ENCODE data around the gene CES3.
"Not testable (repeated sequence)": the region's sequence is repeated elsewhere in the genome, so short reads cannot be mapped to it uniquely, and the experiment has no call there.

Gene CES3

DNA sequence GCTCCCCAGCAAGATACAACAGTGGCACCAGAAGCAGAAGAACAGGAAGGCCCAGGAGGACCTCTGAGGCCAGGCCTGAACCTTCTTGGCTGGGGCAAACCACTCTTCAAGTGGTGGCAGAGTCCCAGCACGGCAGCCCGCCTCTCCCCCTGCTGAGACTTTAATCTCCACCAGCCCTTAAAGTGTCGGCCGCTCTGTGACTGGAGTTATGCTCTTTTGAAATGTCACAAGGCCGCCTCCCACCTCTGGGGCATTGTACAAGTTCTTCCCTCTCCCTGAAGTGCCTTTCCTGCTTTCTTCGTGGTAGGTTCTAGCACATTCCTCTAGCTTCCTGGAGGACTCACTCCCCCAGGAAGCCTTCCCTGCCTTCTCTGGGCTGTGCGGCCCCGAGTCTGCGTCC is 11.9 kb downstream of the CES3 start:
- no peak for DNase-seq

GRCh38 chr16:66973716-66974115 is 12.7 kb downstream of the CES3 start:
- no peak for DNase-seq

GRCh38 chr16:66974156-66974931 is 13.3 kb downstream of the CES3 start:
- DNase-seq = not testable (repeated sequence)

- not testable (repeated sequence) for DNase-seq
These were observed 13.8 kb downstream of the CES3 start for GRCh38 chr16:66974932-66975246.

DNA sequence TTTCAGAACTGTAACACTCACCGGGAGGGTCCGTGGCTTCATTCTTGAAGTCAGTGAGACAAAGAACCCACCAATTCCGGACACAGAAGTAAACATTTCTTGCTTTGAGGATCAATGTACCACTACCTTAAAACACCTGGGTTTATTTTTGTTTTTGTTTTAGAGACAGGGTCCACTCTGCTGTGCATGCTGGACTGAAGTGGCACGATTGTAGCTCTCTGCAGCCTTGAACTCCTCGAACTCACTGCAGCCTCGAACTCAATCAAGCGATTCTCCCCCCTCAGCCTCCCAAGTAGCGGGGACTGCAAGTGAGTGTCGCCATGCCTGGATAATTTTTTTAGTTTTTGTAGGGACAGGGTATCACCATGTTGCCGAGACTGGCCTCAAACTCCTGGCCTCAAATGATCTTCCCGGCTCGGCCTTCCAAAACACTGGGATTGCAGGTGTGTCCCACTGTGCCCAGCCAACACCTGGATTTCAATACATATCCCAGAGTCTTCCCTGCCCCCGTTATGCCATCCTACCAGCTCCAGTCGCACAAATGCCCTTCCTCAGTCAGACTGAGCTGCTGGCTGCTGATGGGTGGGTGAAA is 14.3 kb downstream of the CES3 start:
- DNase-seq = no peak

GRCh38 chr16:66976746-66977145 is 15.7 kb downstream of the CES3 start:
- no peak for DNase-seq

DNA sequence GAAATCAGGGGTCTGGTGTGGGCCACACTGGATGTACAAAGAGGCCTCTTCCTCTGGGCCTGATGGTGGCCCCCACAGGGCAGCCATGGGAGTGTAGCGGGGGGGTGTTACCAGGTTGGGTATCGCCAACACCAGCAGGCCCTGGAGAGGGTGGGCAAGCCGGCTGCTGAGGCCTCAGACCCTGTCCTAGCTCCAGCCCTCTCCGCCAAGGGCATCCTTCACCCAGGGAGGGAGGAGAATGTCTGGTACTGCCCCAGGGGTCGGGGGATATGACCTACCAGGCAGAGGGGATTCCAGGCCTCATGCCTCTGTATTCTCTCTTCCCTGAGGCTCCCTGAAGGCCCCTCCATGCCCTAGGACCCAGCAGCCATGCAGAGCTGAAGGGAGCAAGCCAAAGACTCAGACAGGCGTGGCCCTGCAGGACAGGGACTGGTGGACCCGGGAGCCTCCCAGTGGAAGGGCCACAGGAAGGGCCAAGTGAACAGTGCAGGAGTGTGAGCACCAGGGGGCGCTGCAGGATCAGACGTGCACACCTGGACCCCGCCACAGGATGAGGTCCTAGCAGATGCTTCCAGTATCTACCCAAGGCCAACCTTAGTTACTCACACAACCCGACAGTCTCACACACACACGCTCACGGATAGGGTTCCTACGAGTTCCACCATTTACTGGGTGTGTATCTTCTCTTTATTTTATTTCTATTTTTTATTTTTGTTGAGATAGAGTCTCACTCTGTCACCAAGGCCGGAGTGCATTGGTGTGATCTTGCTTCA is 16.5 kb downstream of the CES3 start:
- peak; percentile 65 for DNase-seq

DNA sequence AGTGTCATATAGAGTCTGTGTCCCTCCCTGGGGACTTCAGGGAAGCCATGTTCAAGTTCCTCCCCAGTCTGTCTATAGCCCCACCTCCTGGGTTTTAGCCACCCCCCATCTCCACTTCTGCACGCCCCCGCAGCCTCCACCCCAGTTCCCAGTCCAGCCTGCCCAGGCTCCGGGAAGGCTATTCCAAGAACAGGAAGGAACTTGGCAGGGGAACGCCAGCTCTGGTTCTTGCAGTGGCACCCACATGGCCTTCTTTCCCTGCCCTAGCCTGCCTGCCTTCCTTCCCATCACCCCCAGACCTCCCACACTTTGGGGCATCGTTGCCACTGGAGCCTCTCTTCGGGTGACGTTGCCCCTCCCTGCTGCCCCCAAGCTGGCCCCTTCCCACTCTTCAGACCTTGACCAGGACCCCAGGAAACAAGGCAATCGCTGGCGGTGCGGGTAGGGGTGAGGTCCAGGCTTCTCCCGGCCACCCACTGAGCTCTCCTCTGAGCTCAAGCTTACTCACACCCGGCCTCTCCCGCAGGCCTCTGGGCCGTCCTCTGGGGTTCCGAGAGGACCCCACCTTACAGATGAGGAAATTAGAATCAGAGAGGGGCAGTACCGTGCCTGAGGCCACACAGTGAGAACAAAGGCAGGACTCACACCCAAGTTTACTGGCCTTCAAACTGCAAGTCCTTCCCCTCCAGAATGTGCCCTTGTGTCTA is 18.1 kb downstream of the CES3 start:
- DNase-seq = no peak

GRCh38 chr16:66983033-66983432 is 22.0 kb downstream of the CES3 start:
- no peak for DNase-seq

DNA sequence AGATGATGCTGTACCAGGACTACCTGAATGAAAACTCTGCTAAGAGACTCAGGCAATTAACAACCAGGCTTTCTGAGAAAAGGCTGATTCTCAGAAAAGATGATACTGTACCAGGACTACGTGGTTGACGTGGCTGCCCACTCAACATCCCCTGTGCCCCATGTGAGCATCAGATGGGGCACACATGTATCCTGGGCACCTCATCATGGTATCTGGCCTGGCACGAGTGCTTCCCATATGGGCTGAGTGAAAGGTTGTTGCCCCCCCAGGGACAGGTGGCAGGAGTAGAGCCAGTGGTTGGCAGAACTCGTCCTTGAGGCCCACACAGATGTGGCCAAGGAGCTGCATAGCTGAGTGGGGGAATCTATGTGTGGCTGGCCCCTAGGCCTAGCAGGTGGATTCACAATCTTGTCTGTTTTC is 23.8 kb downstream of the CES3 start:
- DNase-seq = no peak

DNA sequence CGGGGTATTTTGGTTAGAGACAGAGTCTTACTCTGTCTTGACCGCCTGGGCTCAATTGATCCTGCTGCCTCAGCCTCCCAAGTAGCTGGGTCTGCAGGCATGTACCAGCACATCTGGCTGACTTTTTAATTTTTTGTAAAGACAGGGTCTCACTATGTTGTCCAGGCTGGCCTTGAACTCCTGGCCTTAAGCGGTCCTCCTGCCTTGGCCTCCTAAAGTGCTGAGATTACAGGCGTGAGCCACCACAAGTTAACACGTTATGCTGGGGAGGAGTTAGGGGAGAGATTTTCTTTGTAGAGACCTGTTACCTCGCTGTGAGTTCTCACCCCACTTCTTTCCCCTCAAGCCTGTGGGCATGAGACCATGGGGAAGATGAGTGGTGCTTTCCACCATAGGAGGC is 25.5 kb downstream of the CES3 start:
- no peak for DNase-seq

DNA sequence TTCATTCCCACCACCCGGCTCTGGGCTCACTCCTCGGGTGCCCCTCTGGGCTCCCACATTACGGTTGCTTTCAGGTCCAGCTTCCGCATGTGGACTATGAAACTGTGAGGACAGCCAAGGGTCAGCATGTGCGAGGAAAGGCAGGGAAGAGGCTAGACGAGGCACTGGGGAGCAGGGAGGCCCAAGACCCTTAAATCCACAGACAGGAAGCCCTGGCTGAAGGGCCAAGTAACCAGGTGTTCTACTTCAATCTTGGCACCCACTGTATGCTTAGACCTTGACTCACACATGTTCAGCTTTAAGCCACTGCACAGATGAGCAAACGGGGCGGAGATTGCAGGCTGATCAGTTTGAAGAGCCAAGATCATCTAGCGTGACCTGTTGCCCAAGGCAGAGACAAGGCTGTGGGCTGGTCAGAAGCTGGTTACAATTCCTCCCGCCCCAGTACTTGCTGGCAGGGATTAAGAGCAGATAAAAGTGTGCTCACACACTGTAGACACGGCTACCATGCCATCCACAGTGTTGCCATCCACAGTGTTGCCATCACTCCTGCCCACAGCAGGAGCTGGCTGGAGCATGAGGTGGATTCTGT is 27.2 kb downstream of the CES3 start, which contains the start of gene CES4A:
Gene CES4A (plus strand): TSS at position 393 of the 592 bp plus-strand sequence. CDS start 184 bp downstream, at position 577.
- DNase-seq = no peak

GRCh38 chr16:66991545-66992077 is 30.5 kb downstream of the CES3 start:
- no peak for DNase-seq

- DNase-seq = not testable (repeated sequence)
These were observed 32.5 kb downstream of the CES3 start for GRCh38 chr16:66993558-66993957.

DNA sequence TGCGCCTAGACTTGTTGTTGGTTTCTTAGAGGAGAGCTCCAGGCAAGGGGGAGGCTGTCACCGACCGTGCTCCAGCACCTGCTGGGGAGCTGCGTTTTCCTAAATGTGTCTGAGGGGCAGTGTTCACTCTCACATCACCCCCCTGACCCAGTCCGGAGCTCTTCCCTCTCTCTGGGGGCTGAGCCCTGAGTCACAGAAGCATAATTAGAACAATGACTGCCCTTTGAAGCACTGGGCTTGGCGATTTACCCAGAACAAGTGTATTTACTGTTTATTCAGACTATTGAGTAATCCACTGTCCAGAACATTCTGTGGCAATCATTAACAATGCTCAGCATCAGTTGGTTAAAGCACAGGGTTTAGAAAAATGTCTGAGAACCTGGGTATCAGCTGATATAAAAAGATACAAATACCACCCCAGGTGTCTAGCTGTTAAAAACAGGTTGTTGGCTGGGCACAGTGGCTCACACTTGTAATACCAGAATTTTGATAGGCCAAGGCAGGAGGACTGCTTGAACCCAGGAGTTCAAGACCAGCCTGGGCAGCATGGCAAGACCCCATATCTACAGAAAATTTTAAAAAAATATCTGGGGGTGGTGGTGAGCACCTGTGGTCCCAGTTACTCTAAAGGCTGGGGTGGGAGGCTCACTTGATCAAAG is 35.4 kb downstream of the CES3 start:
- DNase-seq = no peak

GRCh38 chr16:66996983-66997358 is 35.9 kb downstream of the CES3 start:
- DNase-seq = no peak

- DNase-seq = peak; percentile 75
These were observed 39.6 kb downstream of the CES3 start for GRCh38 chr16:67000384-67001351.

DNA sequence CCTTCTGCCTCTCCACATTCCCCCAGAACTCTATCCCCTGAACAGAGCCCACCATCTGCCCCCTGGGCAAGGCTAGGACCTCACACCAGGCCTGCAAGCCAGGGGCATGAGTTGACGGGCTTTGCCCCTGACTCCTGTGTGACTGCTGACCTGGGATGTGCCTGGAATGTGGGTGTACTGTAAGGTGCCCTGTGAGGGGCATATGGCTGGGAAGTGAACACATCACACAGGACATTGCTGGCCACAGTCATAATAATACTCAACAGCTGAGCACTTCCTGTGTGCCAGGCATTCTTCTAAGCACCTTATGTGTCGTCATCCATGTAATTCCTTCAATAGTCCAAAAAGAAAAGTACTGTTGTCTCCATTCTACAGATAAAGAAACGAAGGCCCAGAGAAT is 40.7 kb downstream of the CES3 start:
- DNase-seq = no peak

DNA sequence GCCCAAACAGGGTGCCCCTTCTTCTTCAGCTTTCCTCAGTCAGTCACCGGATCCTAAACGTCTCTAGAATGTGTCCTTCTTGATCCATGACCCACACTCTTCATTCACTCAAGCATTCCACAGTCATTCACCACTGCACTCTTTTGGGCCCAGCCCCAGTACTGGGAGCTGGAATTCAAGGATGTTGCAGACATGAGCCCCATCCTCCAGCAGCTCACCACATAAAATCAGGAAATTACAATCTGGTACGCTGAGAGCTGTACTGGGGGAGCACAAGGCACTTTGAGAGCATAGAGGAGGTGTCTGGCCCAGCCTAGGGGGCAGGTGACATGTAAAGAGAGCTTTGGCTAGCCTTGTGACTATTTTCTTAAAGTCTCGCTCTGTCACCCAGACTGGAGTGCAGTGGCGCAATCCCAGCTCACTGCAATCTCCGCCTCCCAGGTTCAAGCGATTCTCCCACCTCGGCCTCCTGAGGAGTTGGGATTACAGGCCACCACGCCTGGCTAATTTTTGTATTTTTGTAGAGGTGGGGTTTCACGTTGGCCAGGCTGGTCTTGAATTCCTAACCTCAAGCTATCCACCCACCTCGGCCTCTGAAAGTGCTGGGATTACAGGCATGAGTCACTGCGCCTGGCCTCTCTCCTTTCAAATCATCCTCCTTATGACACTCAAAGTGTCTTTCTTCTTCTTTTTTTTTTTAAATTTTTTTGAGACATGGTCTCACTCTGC is 46.0 kb downstream of the CES3 start:
- peak; percentile 18 for DNase-seq

DNA sequence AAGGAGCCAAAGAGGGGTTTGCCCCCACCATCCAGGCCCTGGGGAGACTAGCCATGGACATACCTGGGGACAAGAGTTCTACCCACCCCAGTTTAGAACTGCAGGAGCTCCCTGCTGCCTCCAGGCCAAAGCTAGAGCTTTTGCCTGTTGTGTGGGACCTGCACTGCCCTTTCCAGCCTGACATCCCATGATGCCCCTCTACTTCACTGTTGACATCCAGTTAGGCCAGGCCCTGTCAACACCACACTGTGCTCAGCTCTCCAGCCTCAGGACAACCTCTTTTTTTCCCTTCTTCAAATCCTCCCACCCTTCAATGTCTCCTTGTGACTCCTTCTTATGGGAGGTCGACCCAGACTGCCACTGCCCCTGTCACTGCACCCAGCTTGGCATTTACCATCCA is 48.1 kb downstream of the CES3 start:
- DNase-seq = no peak
